ENCODE results near the gene H3-3A.

The H3-3A gene

GRCh38 chr1:226054519-226055327 is 7.8 kb upstream of the H3-3A start:
- DNase-seq (ENCODE audit: low read depth): no peak

GRCh38 chr1:226059709-226060108 is 2.8 kb upstream of the H3-3A start:
- no peak for DNase-seq (ENCODE audit: low read depth)

DNA sequence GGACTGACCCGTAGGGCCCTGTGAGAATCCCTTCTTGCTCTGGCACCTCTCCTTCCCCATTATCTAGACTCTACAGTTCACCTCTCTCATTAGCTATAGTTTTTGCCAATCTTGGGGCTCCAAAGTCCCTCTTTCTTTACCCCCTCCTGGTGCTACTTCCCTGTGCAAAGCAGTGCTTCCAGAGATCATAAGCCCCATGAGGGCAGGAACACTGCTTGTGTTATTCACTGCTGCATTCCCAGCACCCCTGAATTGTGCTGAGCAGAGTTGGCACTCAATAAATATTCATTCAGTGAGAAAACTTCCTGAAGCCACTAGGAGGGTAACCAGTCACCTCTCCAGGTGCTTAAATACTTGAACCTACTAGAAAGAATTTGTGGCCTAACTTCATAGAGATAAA is 2.1 kb upstream of the H3-3A start:
- DNase-seq (ENCODE audit: low read depth): no peak

DNA sequence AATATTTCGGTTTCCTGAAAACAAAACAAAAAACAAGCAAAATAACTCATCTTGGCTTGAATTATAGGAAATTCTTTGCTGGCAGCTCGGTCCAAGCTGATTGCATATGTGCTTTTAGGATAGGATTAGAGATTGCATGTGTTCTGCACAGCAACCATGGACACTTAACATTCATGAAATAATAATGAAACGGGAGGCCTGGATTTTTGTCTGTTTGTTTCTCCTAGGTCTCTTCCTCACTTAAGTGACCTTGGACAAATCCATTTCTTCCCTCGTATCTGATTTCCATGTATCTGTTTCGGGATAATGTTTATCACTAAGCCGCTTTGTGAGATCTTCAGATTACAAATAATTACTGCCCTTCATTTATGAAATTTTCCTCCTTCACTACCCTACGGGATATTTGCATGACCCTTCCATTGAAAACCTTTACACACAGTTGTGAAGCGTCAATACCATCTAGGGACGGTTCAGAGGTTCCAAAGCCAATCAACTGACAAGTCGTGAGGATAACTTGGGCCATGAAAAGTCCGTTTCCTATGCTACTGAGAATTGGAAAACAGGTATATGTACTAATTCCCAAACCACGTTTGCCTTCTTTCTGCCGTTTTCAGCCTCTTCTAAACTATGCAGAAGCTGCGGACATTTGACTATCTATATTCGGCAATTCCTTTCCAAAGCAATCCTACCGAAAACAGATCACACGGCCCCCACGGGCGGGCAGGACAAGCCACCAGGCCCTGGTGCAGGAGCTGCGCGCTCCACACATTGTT is 1.3 kb upstream of the H3-3A start:
- DNase-seq (ENCODE audit: low read depth): no peak

DNA sequence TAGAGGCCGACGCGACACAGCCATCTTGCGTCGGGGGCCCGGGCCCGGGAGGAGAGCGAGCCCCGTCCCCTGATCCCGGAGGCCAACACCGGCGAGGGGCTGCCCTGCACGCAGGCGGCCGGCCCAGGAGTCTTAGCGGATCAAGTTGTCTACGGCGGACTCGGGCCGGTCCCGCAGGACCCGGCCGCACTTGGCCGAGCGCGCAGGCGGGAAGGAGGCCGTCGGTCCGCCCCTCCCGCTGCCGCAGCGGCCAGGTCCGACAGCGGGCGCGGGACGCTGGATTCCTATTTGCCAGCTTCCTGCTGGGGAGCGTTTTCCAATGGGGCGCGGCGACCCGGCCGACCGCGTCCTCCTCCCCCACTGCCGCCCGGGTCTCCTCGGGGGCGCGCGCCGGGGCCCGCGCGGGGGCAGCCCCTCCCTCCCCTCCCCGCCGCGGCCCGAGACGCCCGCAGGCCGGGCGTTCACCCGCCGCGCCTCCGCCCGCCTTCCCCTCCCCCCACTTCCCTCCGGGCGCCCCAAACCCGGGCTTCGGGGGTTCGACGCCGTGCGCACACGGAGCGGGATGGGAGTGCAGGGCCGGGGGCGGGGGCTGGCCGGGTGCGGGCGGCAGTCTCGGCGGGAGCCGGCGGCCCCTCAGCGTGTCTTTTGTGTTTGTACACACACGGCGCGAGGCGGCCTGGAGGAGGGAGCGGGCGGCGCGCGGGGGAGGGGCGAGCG is 517 bp upstream of the H3-3A start:
- no peak for DNase-seq (ENCODE audit: low read depth)

DNA sequence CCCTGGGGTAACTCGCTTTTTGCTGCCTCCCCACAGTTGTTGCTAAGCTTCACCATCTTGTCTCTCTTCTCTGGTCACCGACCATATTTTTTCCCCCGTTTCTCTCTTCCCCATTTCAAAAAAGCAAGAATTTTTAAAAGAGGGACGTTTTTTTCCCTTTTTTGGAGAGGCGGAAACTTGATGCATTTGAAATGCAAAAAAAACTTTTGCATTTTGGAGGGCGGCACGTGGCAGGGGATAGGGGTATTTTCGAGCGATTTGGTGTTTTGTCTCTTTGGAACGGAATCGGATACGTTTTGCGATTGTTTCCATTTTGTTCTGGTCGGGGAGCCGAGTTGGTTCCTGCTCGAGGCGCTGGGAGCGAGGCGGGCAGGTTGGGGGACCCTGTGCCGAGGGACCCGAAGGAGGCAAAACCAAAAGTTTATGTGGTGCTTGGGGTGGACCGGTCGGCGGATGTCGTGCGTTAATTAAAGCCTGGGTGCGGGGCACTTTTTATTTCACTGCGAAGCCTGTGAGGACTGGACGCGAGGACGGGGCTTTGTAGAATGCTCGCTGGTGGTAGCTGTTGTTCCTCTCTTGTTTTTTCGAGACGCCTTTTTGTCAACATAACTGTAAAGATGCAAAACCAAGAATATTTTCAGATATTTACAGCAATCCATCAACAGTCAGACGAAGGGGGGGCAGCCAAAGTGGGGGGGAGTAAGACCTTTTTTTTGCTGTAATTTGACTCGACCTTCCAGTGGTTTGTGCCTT is 884 bp downstream of the H3-3A start:
- DNase-seq (ENCODE audit: low read depth): peak; percentile 7

- no peak for DNase-seq (ENCODE audit: low read depth)
Measured at GRCh38 chr1:226063977-226064815, 1.7 kb downstream of the H3-3A start.

DNA sequence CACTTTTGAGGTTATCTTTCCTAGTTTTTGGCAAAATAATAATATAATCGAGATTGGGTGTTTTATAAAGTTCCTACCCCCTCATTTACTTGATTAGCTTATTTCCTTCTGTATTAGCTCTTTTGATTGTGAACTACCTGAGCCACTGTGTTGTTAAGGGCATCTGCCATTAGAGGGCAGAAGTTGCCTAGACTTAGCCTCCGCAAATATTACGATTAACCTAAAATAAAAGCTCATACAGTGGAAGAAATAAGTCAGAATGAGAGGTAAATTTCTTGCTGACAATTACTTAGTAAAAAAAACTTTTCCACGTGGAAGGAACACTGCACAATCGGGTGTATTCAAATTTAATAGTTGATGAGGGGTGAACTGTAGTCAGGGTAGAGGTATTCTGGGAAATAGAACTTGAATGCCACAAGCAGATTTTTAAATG is 2.3 kb downstream of the H3-3A start:
- no peak for DNase-seq (ENCODE audit: low read depth)

DNA sequence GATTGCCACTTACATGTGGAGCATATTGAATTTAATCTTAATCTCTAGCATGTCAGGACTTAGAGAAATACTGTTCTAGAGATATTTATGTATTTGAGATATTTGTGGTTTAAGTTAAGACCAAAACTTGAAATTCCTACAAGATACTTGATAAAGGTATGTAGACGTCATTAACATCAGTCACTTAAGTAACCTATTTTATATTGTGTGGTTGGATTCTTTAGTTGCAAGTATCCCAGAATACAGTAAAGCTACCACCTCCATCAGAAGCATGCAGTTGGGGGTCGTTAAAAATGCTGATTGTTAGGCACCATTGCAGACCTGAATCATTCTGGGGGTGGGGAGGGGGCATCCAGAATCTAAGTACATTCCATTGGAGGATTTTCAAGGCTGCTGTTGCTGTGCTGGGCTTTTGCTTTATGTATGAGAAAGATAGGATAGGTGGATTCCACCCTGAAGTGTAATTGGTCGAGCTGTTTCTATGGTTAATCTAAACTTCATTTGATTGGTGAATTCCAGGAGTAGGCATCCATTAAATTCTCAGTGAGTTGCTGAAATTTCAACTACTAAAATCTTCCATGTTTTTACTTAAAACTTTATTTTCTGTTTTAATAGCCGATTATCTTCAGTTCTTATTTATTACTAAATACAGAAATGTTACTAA is 4.0 kb downstream of the H3-3A start:
- DNase-seq (ENCODE audit: low read depth): no peak

- no peak for DNase-seq (ENCODE audit: low read depth)
Measured at GRCh38 chr1:226069811-226070489, 7.4 kb downstream of the H3-3A start.

GRCh38 chr1:226072347-226072746 is 9.8 kb downstream of the H3-3A start:
- DNase-seq (ENCODE audit: low read depth): no peak

DNA sequence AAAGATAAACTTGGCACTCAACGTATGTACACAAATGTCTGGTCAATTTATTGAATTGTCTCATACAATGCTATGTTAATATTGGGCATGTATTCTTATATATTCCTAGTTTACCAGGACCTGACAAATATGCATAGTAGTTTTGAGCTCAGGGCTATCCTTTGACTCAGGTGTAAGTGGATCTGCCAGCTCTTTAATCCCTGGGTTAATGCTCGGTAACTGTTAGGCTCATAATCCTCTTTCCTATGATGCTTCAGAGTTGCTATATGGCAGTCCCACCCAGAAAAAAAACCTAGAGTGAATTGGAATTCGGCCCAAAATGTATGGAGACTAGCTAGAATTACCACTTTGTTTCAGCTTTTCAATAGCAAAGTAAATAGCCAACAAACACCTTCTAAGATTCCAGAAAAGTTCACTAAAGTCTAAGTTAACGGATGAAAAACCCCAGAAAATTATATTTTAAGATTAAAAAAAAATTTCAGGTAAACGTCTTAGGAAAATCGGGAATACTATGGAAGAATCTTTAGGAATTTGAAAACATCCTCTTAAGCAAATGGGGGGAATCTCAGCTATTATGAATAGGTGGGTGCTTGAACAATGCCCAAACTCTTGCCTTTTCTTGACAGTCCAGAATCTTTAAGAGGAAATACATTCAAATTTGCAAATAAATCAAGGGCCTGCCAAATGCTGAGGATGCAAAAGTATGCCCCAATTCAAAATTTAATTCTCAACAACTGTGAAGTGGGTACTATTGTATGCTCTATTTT is 10.9 kb downstream of the H3-3A start:
- no peak for DNase-seq (ENCODE audit: low read depth)

GRCh38 chr1:226074046-226074445 is 11.5 kb downstream of the H3-3A start:
- no peak for DNase-seq (ENCODE audit: low read depth)

- no peak for DNase-seq (ENCODE audit: low read depth)
Measured at GRCh38 chr1:226076378-226076777, 13.9 kb downstream of the H3-3A start.

GRCh38 chr1:226078374-226078773 is 15.9 kb downstream of the H3-3A start:
- no peak for DNase-seq (ENCODE audit: low read depth)

DNA sequence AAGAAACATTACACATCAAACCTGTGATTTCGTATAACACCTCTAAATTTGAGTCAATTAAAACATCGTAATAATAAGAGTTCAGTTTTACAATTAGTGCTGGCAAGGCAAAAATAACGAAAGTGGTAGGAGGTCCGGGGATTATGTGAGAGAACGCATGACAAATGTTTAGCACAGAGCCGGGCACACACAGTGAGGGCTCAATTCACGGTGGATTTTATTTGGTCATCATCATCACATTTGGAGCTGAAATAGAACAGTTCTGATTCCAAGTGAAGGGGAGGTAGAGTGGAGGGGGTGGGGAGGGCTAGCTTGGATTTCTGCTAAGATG is 20.0 kb downstream of the H3-3A start:
- DNase-seq (ENCODE audit: low read depth): no peak

- DNase-seq (ENCODE audit: low read depth): no peak
Measured at GRCh38 chr1:226082959-226083301, 20.4 kb downstream of the H3-3A start.

- DNase-seq (ENCODE audit: low read depth): peak; percentile 90
Measured at GRCh38 chr1:226083302-226084101, 21.0 kb downstream of the H3-3A start.
